SK-N-SH treated with all-trans-retinoic acid at 6 μM for 48 hours (cell line): Measurements from ENCODE around the gene TMC3.

Experiments used
- ATAC-seq: fragments of 200-7000 bp; cut with Tn5 transposase; 3 replicates; pipeline ENCODE4 v1.9.1; 2020; ENCODE audit warnings: mild to moderate bottlenecking, moderate library complexity
- ARNTL ChIP-seq: fragments of 450-650 bp; formaldehyde crosslinking; IDR thresholded peaks from 2 replicates; pipeline ENCODE4 v1.5.0; 2020; ENCODE audit warnings: low read depth, mild to moderate bottlenecking, moderate library complexity, borderline replicate concordance
- BACH2 ChIP-seq: fragments of 250-450 bp; sonication (Bioruptor Pico); IDR thresholded peaks from 2 replicates; pipeline ENCODE4 v1.9.0; 2021; ENCODE audit warnings: mild to moderate bottlenecking, borderline replicate concordance
- CREB5 ChIP-seq: fragments of 250-450 bp; sonication (Bioruptor Pico); IDR thresholded peaks from 2 replicates; pipeline ENCODE4 v1.5.1; 2020; ENCODE audit warnings: low read depth, mild to moderate bottlenecking, moderate library complexity
- CSDC2 ChIP-seq: fragments of 250-450 bp; sonication (Bioruptor Pico); IDR thresholded peaks from 2 replicates; pipeline ENCODE4 v1.5.0; 2020; ENCODE audit warnings: mild to moderate bottlenecking, moderate library complexity
- ESRRG ChIP-seq: fragments of 250-450 bp; sonication (Bioruptor Pico); IDR thresholded peaks from 2 replicates; pipeline ENCODE4 v1.6.1; 2021; ENCODE audit warnings: mild to moderate bottlenecking
- GLIS3 ChIP-seq: fragments of 250-450 bp; sonication (Bioruptor Pico); IDR thresholded peaks from 2 replicates; pipeline ENCODE4 v1.5.0; 2020; ENCODE audit warnings: mild to moderate bottlenecking, moderate library complexity
- ISL1 ChIP-seq: fragments of 250-450 bp; sonication (Bioruptor Pico); IDR thresholded peaks from 2 replicates; pipeline ENCODE4 v2.1.2; 2022; ENCODE audit warnings: mild to moderate bottlenecking, moderate library complexity
- OSR1 ChIP-seq: fragments of 250-450 bp; sonication (Bioruptor Pico); IDR thresholded peaks from 2 replicates; pipeline ENCODE4 v1.8.0; 2022; ENCODE audit warnings: moderate library complexity, mild to moderate bottlenecking, inconsistent platforms
- PPARA ChIP-seq: fragments of 250-450 bp; sonication (Bioruptor Pico); IDR thresholded peaks from 2 replicates; pipeline ENCODE4 v1.5.0; 2020; ENCODE audit warnings: mild to moderate bottlenecking, borderline replicate concordance
- RARB ChIP-seq: fragments of 250-450 bp; sonication (Bioruptor Pico); IDR thresholded peaks from 2 replicates; pipeline ENCODE4 v1.8.0; 2021; ENCODE audit warnings: mild to moderate bottlenecking, moderate library complexity
- TCF4 ChIP-seq: fragments of 250-450 bp; sonication (Bioruptor Pico); IDR thresholded peaks from 2 replicates; pipeline ENCODE4 v1.8.0; 2021; ENCODE audit warnings: mild to moderate bottlenecking, moderate library complexity, borderline replicate concordance
- TOX ChIP-seq: fragments of 250-450 bp; sonication (Bioruptor Pico); IDR thresholded peaks from 2 replicates; pipeline ENCODE4 v1.8.0; 2021; ENCODE audit warnings: mild to moderate bottlenecking, moderate library complexity, borderline replicate concordance
- TSHZ2 ChIP-seq: fragments of 250-450 bp; sonication (Bioruptor Pico); IDR thresholded peaks from 2 replicates; pipeline ENCODE4 v1.5.0; 2020; ENCODE audit warnings: mild to moderate bottlenecking, moderate library complexity
- ZC3H10 ChIP-seq: fragments of 250-450 bp; sonication (Bioruptor Pico); IDR thresholded peaks from 2 replicates; pipeline ENCODE4 v1.5.1; 2021; ENCODE audit warnings: mild to moderate bottlenecking, moderate library complexity
- ZFP3 ChIP-seq: fragments of 250-450 bp; sonication (Bioruptor Pico); IDR thresholded peaks from 2 replicates; pipeline ENCODE4 v1.5.0; 2020; ENCODE audit warnings: mild to moderate bottlenecking, moderate library complexity
- ZFP30 ChIP-seq: fragments of 450-650 bp; formaldehyde crosslinking; IDR thresholded peaks from 2 replicates; pipeline ENCODE4 v1.5.0; 2022; ENCODE audit warnings: mild to moderate bottlenecking, moderate library complexity
- ZNF565 ChIP-seq: fragments of 450-650 bp; formaldehyde crosslinking; conservative IDR thresholded peaks from 2 replicates; pipeline ENCODE4 v1.5.0; 2020; ENCODE audit warnings: low read depth, mild to moderate bottlenecking, moderate library complexity
- ZNF70 ChIP-seq: fragments of 450-650 bp; formaldehyde crosslinking; IDR thresholded peaks from 2 replicates; pipeline ENCODE4 v1.5.0; 2020; ENCODE audit warnings: mild to moderate bottlenecking, moderate library complexity
- ZNF8 ChIP-seq: fragments of 450-650 bp; formaldehyde crosslinking; IDR thresholded peaks from 2 replicates; pipeline ENCODE4 v1.5.0; 2020; ENCODE audit warnings: mild to moderate bottlenecking, moderate library complexity
- TF ChIP-seq, protein P1 (sequence below): fragments of 250-450 bp; sonication (Bioruptor Pico); IDR thresholded peaks from 2 replicates; pipeline ENCODE4 v1.5.1; 2021; ENCODE audit warnings: mild to moderate bottlenecking, moderate library complexity
- TF ChIP-seq, protein P2 (sequence below): fragments of 250-450 bp; sonication (Bioruptor Pico); IDR thresholded peaks from 2 replicates; pipeline ENCODE4 v1.8.0; 2020; ENCODE audit warnings: mild to moderate bottlenecking, moderate library complexity, borderline replicate concordance

Gene TMC3

GRCh38 chr15:81335631-81336030, 38.4 kb downstream of the TMC3 start:
- TF ChIP-seq TCF4 (CRISPR knock-in tag) (no peak), GLIS3 (CRISPR knock-in tag) (no peak)
- ATAC-seq, result no peak

DNA sequence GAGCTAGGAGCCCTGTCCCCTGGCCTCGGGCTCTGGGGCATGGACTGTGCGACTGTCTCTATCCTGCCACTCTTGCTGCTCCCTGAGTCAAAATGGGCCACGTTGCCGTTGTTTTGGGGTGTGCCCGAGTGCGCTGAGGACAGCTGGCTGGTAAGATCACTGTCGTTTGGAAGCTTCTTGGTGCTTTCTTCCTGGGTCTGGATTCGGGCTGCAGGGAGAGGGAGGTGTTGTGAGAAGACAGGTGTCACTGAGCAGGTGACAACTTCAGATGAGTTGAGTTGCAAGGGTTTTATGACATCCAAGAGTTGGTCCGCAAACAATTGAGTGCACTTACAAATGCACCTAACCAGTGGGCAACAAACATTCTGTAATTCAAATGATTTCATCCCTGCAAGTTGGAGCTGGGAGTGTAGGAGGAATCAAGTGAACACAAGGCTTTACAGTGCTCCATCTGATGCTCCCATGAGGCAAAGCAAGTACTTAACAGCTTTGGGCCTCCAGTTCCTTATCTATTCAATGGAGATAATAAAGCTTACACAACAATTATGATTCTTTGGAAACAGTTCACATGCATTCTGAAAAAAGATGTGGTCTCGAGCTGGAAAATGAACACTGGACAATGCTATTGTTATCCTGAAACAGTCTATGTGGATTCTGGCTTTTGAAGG, 39.1 kb downstream of the TMC3 start:
- no peak for ATAC-seq
- TF ChIP-seq ZFP30 (CRISPR knock-in tag) (no peak), CSDC2 (no peak), ZNF70 (CRISPR knock-in tag) (no peak), PPARA (CRISPR knock-in tag) (no peak), RARB (no peak), TOX (CRISPR knock-in tag) (no peak), CREB5 (CRISPR knock-in tag) (no peak), ISL1 (CRISPR knock-in tag) (no peak), ZC3H10 (CRISPR knock-in tag) (no peak), OSR1 (CRISPR knock-in tag) (no peak), ZFP3 (no peak), ZNF565 (CRISPR knock-in tag) (no peak), ZNF8 (no peak)
- TF ChIP-seq, protein P1, sequence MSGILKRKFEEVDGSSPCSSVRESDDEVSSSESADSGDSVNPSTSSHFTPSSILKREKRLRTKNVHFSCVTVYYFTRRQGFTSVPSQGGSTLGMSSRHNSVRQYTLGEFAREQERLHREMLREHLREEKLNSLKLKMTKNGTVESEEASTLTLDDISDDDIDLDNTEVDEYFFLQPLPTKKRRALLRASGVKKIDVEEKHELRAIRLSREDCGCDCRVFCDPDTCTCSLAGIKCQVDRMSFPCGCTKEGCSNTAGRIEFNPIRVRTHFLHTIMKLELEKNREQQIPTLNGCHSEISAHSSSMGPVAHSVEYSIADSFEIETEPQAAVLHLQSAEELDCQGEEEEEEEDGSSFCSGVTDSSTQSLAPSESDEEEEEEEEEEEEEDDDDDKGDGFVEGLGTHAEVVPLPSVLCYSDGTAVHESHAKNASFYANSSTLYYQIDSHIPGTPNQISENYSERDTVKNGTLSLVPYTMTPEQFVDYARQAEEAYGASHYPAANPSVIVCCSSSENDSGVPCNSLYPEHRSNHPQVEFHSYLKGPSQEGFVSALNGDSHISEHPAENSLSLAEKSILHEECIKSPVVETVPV, result no peak
- TF ChIP-seq, all 23 proteins: peak for 0

- no peak for TF ChIP-seq PPARA (CRISPR knock-in tag)
- TF ChIP-seq CREB5 (CRISPR knock-in tag), result no peak
- TF ChIP-seq ZC3H10 (CRISPR knock-in tag), result no peak
- TF ChIP-seq GLIS3 (CRISPR knock-in tag), result no peak
- TF ChIP-seq ZFP30 (CRISPR knock-in tag), result no peak
- TF ChIP-seq TOX (CRISPR knock-in tag), result no peak
- no peak for TF ChIP-seq ARNTL (CRISPR knock-in tag)
- TF ChIP-seq TCF4 (CRISPR knock-in tag), result no peak
- no peak for TF ChIP-seq BACH2 (CRISPR knock-in tag)
- no peak for TF ChIP-seq ZNF8
- TF ChIP-seq, protein P1, result no peak
- TF ChIP-seq ISL1 (CRISPR knock-in tag), result no peak
- TF ChIP-seq, protein P2, sequence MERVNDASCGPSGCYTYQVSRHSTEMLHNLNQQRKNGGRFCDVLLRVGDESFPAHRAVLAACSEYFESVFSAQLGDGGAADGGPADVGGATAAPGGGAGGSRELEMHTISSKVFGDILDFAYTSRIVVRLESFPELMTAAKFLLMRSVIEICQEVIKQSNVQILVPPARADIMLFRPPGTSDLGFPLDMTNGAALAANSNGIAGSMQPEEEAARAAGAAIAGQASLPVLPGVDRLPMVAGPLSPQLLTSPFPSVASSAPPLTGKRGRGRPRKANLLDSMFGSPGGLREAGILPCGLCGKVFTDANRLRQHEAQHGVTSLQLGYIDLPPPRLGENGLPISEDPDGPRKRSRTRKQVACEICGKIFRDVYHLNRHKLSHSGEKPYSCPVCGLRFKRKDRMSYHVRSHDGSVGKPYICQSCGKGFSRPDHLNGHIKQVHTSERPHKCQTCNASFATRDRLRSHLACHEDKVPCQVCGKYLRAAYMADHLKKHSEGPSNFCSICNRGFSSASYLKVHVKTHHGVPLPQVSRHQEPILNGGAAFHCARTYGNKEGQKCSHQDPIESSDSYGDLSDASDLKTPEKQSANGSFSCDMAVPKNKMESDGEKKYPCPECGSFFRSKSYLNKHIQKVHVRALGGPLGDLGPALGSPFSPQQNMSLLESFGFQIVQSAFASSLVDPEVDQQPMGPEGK, result no peak
- ATAC-seq, result no peak
Measured at GRCh38 chr15:81333363-81333762, 40.6 kb downstream of the TMC3 start.

- no peak for ATAC-seq
- TF ChIP-seq GLIS3 (CRISPR knock-in tag), result no peak
- no peak for TF ChIP-seq ZNF70 (CRISPR knock-in tag)
- no peak for TF ChIP-seq CSDC2
- TF ChIP-seq ARNTL (CRISPR knock-in tag), result no peak
- TF ChIP-seq CREB5 (CRISPR knock-in tag), result no peak
- TF ChIP-seq ZNF8, result no peak
- TF ChIP-seq ZFP30 (CRISPR knock-in tag), result no peak
- no peak for TF ChIP-seq TCF4 (CRISPR knock-in tag)
- TF ChIP-seq ESRRG, result no peak
- TF ChIP-seq OSR1 (CRISPR knock-in tag), result no peak
- no peak for TF ChIP-seq RARB
- TF ChIP-seq, protein P1, result no peak
- TF ChIP-seq TSHZ2 (CRISPR knock-in tag), result no peak
Measured at GRCh38 chr15:81332326-81332725, 41.7 kb downstream of the TMC3 start.
